NCI-H510A (cell line): ENCODE measurements around the gene TMEM220.
"Not testable (repeated sequence)": the region's sequence is repeated elsewhere in the genome, so short reads cannot be mapped to it uniquely, and the experiment has no call there.

Experiments used
- DNase-seq: peaks from one replicate; lab custom pipeline; 2025; lab: John Stamatoyannopoulos, UW

TMEM220 gene

DNA sequence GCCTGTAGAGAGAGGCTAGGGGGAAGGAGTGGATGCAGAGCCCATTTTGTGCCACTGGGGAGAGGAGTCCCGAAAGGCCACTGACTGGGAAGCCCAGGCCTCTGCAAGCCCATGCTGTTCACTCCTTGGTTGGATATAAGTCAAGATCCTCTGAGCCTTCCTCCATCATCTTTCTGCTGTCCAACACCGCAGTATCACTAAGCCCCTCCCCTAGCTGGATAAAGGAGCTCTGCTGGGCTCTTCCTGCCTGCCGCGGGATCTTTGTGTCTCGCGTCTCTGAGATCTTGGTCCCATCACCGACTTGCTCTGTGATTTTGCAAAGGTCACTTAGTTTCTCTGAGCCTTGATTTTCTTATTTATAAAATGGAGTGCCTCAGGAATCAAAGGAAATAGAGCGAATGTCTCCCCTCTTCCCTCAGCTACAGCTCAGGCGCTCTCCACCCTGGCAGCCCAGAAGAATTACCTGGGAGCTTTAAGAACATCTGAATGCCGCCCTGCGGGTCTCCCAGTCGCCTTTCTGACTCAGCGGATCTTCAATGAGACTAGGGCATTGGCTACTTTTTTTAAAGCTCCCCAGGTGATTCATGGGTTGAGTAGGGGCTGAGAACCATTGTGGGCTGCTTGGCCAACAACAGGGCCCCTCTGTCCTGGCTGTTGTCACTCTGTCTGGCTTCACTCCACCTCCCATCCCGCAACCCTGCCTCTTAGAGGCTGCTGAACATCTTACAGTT is 25.2 kb upstream of the TMEM220 start:
- DNase-seq, result no peak

DNA sequence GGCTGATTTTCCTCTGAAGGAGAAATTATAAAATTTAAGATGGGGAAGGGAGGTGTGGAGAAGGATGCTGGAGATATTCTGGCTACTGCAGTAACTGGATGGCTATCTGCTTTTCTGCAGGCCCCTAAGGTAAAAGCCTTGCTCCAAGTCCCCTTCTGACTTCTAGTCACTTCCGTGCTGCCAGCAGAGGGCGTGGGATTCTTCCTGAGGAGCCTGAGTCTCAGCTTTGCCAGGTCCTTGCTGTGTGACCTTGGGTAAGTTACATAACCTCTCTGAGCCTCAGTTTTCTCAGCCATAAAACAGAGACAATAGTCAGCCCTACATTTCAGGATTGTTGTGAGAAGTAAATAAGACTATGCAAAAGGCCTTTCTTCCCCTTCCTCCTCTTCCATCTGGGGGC is 24.3 kb upstream of the TMEM220 start:
- no peak for DNase-seq

DNA sequence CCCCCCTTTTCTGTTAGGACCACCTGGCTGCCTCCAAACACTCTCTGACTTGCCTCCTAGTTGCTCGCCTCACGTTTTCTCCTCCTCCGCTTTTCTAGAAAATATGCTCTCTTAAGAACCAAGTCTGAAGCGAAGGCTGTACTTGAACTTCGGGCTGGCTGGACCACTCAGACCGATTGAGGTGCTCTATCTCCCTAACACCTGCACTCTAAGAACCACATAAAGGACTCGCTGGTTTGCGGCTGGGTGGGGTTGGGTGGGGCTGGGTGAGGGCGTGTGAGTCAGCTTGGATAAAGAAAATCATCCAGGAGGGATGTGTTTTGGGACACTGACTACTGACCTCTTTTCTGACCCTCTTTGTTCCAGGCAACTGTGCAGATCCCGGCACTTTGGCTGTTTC is 22.9 kb upstream of the TMEM220 start:
- no peak for DNase-seq

DNA sequence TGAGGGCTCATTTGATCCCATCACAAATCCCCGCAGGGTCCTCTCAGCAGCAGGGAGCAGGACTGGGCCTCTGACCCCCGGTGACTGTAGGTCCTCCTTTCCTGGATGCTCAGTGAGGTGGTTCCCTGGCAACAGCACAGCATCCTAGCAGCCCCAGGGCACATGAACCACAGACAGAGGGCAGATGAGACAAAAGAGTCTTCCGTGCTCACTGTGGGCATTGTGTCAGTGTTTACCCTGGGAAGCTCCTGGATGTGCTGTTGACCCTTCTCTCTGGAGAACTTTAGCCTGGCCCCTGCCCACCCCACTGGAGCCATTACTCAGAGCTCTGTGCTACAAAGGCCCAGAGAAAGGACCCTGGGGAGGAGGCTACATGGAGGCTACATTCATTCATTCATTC is 21.7 kb upstream of the TMEM220 start:
- no peak for DNase-seq

DNA sequence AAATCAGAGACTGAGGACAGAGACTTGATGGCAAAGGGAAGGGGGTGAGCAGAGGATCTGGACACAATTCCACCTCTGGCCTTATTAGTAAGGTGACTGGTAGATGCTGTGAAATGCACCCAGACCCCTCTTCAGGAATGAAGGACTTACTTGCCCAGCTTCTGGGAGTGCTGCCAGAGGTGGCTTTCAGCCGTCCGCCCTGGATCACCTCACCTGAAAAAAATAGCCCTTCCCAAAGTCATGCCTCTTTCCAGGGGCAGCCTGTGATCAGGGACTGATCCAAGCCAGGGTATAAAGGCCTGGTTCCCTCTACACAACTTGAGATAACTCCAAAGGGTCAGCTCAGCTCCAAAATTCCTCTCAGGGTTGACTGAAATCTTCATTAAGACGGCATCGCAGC is 20.4 kb upstream of the TMEM220 start:
- no peak for DNase-seq

DNA sequence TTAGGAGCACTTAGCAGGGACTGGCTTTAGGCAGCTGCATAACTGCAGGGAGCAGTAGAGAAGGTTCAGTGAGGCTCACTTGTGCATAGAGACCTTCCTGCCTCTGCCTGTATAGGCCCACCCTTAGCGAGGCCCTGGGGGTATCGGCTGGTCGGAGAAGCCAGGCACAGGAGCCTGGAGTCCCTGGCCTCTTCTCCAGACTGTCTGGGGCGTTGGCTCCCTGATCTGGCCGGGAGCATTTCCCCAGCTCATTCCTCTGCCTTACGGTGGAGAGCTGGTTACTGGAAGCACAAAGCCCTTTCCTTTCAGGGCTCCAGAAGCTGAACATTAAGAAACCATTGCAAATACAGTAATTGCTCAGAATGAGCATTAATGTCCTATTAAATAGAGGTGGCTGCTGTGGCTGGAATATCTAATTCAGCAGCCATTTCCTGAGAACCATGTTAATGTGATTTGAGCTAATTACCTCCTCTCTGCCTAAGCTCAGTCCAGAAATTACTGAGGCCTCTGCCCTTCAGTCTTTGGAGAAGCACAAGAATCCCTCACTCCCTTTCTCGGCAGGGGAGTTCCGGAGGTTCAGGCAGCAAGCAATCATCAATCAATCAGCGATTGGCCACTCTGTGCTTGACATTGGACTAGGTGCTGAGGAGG is 18.8 kb upstream of the TMEM220 start:
- DNase-seq, result no peak

DNA sequence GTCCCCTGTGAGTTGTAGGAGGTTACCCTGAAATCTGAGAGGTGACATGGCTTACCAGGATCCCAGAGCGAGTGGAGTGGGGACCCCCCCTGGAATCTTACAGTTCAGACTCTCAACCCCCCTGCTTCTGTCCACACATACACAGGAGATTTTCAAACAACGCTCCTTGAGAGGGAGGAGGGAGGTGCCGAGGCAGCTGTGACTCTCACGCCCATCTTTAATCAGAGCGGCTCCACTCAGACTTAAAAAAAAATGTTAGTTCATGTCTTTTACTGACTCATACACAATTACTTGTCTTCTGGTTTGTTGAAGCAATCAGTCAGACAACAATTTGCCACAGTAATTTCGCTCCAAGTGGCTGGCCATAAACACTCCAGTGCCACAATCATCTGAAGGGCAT is 15.4 kb upstream of the TMEM220 start:
- no peak for DNase-seq

DNA sequence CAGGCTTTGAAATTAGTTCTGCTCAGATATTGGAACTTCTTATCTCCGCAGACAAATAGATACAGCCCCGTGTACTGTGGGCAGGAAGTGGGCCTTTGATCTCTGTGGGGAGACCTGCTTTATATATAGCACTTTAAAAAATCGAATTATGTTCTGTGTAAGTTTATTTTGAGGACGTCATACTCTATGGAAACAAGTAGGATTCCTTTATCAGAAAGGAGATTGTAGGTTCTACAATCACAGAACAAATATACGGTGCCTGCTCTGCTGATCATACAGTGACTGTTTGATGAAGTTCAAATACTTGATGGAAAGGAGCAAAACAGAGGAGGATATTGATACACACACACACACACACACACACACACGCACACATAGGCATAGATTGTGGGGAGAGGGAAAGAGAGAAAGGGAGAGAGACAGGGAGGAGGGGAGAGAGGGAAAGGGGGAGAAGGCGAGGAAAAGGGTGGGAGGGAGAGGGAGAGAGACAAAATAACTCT is 14.7 kb upstream of the TMEM220 start:
- DNase-seq, result no peak

DNA sequence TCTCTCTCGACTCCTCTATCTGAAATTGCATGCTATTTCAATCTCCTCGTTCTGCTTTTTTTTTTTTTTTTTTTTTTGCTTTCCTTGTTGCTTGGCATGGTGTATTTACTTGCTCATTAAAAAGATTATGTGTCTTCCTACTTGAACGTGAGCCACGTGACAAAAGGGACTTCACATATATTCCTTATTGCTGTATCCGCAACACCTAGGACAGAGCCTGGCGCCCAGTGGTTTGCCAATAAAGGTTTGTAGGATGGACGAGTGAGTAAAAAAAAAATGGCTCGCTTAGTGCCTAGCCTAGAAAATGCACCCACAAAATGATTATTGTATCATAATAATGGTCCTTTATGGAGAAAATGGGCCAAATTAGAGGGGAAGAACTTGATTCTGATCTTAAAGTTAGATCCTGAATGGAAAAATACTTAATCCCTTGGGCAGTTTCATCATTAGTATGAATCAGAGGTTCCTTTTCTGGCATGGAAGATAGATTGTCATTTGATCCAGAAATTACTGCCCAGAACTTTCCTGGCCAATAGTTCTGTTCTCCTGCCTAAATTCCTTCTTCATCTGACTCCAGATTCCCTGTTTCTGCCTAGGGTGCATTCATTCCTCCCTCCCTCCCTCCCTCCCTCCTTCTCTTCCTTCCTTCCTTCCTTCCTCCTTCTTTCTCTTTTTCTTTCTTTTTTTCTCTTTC is 13.6 kb upstream of the TMEM220 start:
- DNase-seq, result no peak

DNA sequence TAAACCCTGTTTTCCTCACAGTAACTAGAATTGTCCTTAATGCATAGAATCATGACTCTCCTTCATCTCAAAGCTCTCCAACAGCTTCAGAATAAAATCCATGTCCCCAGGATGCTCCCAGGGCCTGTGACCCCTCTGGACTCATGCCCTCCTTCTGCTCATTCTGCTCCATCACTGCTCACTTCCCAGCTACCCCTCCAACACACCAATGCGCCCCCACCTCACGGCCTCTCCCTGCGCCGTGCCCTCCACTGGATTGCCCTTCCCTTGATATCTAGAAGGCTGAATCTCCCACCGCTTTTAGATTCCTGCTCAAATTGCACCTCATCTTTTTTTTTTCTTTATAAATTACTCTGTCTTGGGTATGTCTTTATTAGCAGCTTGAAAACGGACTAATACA is 12.6 kb upstream of the TMEM220 start:
- no peak for DNase-seq

DNA sequence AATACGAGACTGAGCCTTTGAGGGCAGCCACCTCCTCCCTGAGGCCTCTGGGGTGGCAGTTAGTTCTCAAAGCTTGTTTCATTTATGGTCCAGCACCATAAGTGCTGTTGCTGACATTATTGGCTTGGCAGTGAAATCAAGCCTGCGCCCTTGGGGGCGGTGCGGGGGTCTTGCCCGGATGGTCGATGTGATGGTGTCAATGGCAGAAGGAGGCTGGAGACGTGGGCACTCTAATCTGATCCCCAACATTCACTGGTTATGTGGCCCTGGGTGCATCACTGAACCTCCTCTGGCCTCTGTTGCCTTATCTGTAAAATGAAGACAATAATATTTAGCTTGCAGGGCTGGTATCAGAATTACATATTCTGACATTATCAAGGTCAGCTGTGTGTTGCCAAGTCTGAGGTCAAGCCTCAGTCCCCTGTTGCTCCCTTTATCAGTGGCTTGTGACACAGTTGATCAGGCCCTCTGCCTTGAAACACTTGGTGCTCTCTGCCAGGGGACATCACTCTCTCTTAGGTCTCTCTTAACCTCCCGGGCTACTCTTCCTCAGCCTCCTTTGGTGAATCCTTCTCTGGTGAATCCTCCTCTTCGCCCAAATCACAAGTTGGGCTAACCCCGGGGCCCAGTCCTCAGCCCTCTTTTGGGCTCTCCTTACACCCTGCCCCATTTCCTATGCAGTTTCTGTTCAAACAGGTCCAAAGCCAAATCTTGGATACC is 11.8 kb upstream of the TMEM220 start:
- no peak for DNase-seq

DNA sequence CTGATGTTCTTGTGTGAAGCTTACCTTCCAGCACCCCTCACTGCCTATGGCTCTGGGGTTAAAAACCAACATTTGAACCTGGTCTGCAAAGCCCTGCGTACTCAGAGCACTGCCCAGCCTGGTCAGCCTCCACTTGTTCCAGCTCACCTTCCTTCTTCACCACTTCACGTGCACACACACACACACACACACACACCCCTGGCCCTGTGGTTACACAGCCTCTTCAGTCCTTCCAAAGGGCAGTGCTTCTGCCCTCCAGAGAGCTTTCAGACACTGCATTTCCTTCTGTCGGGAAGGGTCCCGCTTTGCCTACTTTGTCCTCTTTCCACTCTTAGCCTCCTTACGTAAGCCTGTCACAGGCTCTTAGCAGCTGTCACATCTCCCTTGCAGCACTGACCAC is 9.6 kb upstream of the TMEM220 start:
- DNase-seq, result no peak

DNA sequence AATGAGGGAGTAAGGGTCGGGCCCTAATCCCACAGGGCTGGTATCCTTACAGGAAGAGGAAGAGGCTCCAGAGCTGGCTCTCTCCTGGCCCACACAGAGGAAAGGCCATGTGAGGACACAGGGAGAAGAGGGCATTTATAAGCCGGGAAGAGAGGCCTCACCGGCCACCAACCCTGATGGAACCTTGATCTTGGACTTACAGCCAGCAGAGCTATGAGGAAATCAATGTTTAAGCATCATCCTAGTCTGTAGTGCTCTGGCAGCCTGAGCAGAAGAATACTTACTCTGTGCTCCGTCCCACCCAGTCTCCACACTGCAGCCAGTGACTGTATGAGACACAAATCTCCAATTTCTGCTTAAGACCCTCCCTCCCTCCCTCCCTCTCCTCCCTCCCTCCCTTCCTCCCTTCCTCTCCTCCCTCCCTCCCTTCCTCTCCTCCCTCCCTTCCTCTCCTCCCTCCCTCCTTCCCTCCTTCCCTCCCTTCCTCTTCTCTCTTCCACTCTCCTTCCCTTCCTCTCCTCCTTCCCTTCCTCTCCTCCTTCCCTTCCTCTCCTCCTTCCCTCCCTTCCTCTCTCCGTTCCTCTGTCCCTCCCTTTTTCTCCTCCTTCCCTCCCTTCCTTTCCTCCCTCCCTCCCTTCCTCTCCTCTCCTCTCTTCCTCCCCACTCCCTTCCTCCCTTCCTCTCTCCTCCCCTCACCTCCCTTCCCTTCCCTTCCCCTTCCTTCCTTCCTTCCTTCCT is 8.9 kb upstream of the TMEM220 start:
- no peak for DNase-seq

DNA sequence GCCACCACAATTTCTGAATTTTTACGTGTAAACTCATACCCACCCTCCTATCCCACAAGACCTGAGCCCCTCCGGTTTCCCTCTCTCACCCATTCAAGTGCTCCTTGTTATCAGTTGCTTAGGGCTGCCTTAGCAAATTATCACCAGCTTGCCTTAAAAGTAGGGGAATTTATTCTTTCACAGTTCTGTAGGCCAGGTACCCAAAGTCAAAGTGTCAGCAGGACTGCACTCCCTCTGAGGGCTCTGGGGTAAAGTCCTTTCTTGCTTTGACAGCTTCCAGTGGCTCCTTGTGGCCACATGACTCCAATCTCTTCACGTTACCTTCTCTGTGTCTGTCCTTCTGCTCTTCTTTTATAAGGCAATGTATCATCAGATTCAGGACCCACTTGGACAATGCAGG is 7.9 kb upstream of the TMEM220 start:
- DNase-seq, result no peak

DNA sequence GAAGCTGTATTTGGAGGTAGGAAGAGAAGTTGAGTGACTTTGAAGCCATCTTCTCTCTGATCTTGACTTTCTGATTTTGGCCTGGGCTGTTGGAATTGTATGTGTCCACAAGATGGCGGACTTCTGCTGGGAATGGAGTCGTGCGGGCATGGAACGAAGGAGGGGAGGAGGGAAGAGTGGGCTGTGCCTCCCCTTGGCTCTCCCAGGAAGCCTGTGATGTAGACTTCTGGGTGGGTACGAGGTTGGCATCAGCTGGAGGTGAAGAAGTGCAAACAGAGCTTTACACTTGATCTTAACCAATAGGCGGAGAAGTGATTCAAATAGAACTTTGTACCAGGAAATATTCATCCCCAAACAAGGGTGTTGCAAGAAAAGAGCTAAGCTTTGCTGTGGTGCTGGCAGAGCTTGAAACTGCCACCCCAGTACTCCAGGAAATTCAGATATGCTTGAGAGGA is 7.4 kb upstream of the TMEM220 start:
- DNase-seq, result no peak

DNA sequence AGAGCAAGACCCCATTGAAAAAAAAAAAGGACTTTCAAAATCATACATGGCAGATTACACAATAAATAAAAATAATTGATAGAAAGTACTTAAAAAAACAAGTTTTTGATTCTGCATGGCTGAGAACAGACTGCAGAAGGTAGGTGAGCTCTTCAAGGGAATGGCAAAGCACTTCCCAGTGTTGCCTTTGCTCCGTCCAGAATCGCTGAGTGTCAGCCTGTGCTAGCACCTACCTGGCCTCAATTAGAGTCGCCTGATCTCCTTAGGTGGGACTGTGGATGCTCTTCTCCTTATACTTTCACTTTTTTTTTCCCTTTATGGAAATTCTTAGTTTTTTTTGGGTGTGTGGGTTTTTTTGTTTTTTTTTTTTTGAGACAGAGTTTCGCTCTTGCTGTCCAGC is 6.0 kb upstream of the TMEM220 start:
- DNase-seq, result no peak

DNA sequence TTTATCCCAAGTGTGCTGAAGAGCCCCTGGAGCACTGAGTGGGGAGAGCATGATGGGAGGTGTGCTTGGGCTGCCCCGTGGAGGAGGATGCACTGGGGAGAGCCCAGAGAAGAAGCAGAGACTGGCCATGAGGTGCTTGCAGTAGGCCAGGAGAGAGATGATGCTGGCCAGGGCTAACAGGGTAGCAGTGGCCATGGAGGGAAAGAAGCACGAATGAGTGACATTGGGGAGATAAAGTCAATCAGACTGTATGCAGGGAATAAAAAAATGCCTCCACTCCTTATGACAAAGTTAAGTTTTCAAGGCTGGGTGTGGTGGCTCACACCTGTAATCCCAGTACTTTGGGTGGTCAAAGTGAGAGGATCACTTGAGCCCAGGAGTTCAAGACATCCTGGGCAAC is 5.4 kb upstream of the TMEM220 start:
- no peak for DNase-seq

DNA sequence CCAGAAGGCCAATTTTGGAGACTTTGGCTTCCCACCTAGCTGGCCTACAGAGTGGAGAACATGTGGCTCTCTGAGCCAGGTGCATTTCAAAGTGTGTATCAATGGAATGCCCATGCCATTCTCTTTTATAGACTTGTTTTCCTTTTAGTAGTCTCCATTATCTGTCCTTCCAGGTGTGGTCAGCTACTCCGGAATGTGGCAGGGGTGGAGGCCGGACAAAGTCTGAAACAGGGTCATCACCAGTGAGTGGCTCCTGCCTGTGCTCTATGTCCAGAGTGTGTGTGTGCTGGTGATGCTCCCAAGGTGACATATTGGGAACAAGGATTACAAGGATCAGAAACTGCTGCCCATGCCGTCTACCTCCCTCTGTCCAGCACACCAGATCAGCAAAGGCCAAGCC is 3.8 kb upstream of the TMEM220 start:
- DNase-seq, result no peak

DNA sequence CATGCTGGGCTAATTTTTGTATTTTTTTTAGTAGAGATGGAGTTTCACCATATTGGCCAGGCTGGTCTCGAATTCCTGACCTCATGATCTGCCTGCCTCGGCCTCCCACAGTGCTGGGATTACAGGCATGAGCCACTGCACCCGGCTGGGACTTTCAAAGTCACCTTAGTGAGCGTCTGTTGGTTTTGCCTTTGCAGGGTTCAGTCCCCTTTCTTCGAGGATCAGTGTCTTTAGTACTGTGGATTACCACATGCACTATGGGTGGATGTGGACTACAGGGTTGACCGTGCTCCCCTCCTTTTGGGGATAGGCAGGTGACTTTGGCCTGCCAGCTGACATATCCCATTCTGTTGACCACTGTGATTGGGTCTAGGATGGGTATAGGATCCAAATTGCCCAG is 2.3 kb upstream of the TMEM220 start:
- not testable (repeated sequence) for DNase-seq

DNA sequence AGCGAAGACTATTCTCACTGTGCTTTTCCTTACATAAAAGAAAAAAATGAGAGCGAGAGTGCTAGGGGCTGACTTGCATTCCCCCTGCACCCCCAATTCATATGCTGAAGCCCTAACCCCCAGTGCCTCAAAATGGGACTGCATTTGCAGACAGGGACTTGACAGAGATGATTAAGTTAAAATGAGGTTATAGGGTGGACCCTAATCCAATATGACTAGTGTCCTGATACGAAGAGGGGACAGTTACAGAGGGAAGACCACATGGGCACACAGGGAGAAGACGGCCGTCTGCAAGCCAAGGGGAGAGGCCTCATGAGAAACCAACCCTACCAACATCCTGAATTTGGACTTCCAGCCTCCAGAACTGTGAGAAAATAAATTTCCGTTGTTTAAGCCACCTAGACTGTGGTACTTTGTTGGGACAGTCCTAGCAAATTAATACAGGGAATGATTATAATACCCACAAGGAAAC is 1.6 kb upstream of the TMEM220 start:
- DNase-seq, result no peak

DNA sequence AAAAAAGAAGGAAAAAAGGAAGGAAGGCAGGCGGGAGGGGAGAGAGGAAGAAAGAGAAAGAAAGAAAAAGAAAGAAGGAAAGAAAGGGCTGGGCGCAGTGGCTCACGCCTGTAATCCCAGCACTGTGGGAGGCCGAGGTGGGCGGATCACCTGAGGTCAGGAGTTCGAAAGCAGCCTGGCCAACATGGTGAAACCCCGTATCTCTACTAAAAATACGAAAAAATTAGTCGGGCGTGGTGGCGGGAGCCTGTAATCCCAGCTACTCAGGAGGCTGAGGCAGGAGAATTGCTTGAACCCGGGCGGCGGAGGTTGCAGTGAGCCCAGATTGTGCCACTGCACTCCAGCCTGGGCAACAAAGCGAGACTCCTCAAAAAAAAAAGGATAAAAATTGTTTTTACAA is 424 bp upstream of the TMEM220 start:
- not testable (repeated sequence) for DNase-seq
